IPS-18a (cell line): ENCODE results near the gene ARMC8.

Experiments
- H3K27ac ChIP-seq: one replicate; pipeline ENCODE4 v1.5.1; 2013; ENCODE audit warnings: low read length
- H3K27me3 ChIP-seq: one replicate; pipeline ENCODE4 v1.6.1; 2013; ENCODE audit warnings: mild to moderate bottlenecking, low read length; ENCODE audit not compliant: control insufficient read depth, insufficient read depth
- H3K36me3 ChIP-seq: one replicate; pipeline ENCODE4 v1.6.1; 2013; ENCODE audit warnings: low read depth, low read length; ENCODE audit not compliant: control insufficient read depth
- H3K4me1 ChIP-seq: one replicate; pipeline ENCODE4 v1.6.1; 2013; ENCODE audit warnings: low read depth, low read length; ENCODE audit not compliant: control insufficient read depth
- H3K4me3 ChIP-seq: one replicate; pipeline ENCODE4 v1.5.1; 2013; ENCODE audit warnings: low read length
- H3K9ac ChIP-seq: one replicate; pipeline ENCODE4 v1.6.1; 2013; ENCODE audit warnings: mild to moderate bottlenecking, low read length, moderate library complexity
- H3K9me3 ChIP-seq: one replicate; pipeline ENCODE4 v1.6.1; 2013; ENCODE audit warnings: low read depth, low read length; ENCODE audit not compliant: control insufficient read depth

The ARMC8 gene

GRCh38 chr3:138222942-138223287 is 35.8 kb downstream of the ARMC8 start:
- Histone ChIP-seq H3K9ac (no peak overlapping the region), H3K4me3 (no peak overlapping the region), H3K9me3 (no peaks in the 10 kb centered on the region), H3K27ac (no peak overlapping the region), H3K4me1 (no peaks in the 10 kb centered on the region), H3K36me3 (peaks cover 33% of the 10 kb centered on the region), H3K27me3 (no peaks in the 10 kb centered on the region)

GRCh38 chr3:138227650-138228049 is 40.5 kb downstream of the ARMC8 start:
- H3K36me3 ChIP-seq, result peaks cover 60% of the 10 kb centered on the region
- no peaks in the 10 kb centered on the region for H3K27me3 ChIP-seq
- no peak overlapping the region for H3K9ac ChIP-seq
- H3K4me3 ChIP-seq, result no peak overlapping the region
- no peaks in the 10 kb centered on the region for H3K9me3 ChIP-seq
- no peak overlapping the region for H3K27ac ChIP-seq
- H3K4me1 ChIP-seq, result no peaks in the 10 kb centered on the region

GRCh38 chr3:138230525-138230924 is 43.4 kb downstream of the ARMC8 start:
- Histone ChIP-seq H3K27me3 (no peaks in the 10 kb centered on the region), H3K9me3 (no peaks in the 10 kb centered on the region), H3K27ac (no peak overlapping the region), H3K4me3 (no peak overlapping the region), H3K9ac (no peak overlapping the region), H3K36me3 (peaks cover 47% of the 10 kb centered on the region), H3K4me1 (no peaks in the 10 kb centered on the region)

GRCh38 chr3:138232705-138233364 is 45.7 kb downstream of the ARMC8 start:
- Histone ChIP-seq H3K9me3 (no peaks in the 10 kb centered on the region), H3K27ac (no peak overlapping the region), H3K4me3 (no peak overlapping the region), H3K27me3 (no peaks in the 10 kb centered on the region), H3K36me3 (peaks cover 57% of the 10 kb centered on the region), H3K4me1 (no peaks in the 10 kb centered on the region), H3K9ac (no peak overlapping the region)

GRCh38 chr3:138234401-138235179 is 47.5 kb downstream of the ARMC8 start:
- Histone ChIP-seq H3K27me3 (no peaks in the 10 kb centered on the region), H3K9ac (no peak overlapping the region), H3K9me3 (no peaks in the 10 kb centered on the region), H3K4me3 (no peak overlapping the region), H3K36me3 (peaks cover 59% of the 10 kb centered on the region), H3K27ac (no peak overlapping the region), H3K4me1 (no peaks in the 10 kb centered on the region)

- peaks cover 68% of the 10 kb centered on the region for H3K36me3 ChIP-seq
- no peaks in the 10 kb centered on the region for H3K4me1 ChIP-seq
- no peak overlapping the region for H3K9ac ChIP-seq
- H3K27me3 ChIP-seq, result no peaks in the 10 kb centered on the region
- H3K27ac ChIP-seq, result no peak overlapping the region
- no peaks in the 10 kb centered on the region for H3K9me3 ChIP-seq
- no peak overlapping the region for H3K4me3 ChIP-seq
Observed at GRCh38 chr3:138238711-138239110, 51.6 kb downstream of the ARMC8 start.

GRCh38 chr3:138241061-138241460 is 54.0 kb downstream of the ARMC8 start:
- no peak overlapping the region for H3K9ac ChIP-seq
- no peak overlapping the region for H3K27ac ChIP-seq
- no peaks in the 10 kb centered on the region for H3K27me3 ChIP-seq
- H3K36me3 ChIP-seq, result peaks cover 70% of the 10 kb centered on the region
- no peaks in the 10 kb centered on the region for H3K9me3 ChIP-seq
- no peak overlapping the region for H3K4me3 ChIP-seq
- no peaks in the 10 kb centered on the region for H3K4me1 ChIP-seq

- Histone ChIP-seq H3K9ac (no peak overlapping the region), H3K9me3 (no peaks in the 10 kb centered on the region), H3K4me1 (no peaks in the 10 kb centered on the region), H3K27me3 (no peaks in the 10 kb centered on the region), H3K4me3 (no peak overlapping the region), H3K27ac (no peak overlapping the region), H3K36me3 (peaks cover 65% of the 10 kb centered on the region)
Observed at GRCh38 chr3:138241676-138242075, 54.6 kb downstream of the ARMC8 start.

GRCh38 chr3:138242466-138242865 is 55.4 kb downstream of the ARMC8 start:
- Histone ChIP-seq H3K4me1 (no peaks in the 10 kb centered on the region), H3K36me3 (peaks cover 57% of the 10 kb centered on the region), H3K9ac (no peak overlapping the region), H3K27me3 (no peaks in the 10 kb centered on the region), H3K4me3 (no peak overlapping the region), H3K9me3 (no peaks in the 10 kb centered on the region), H3K27ac (no peak overlapping the region)

GRCh38 chr3:138245026-138245425 is 57.9 kb downstream of the ARMC8 start:
- H3K9ac ChIP-seq, result no peak overlapping the region
- no peaks in the 10 kb centered on the region for H3K9me3 ChIP-seq
- peaks cover 39% of the 10 kb centered on the region for H3K36me3 ChIP-seq
- H3K4me1 ChIP-seq, result no peaks in the 10 kb centered on the region
- no peak overlapping the region for H3K27ac ChIP-seq
- H3K27me3 ChIP-seq, result no peaks in the 10 kb centered on the region
- H3K4me3 ChIP-seq, result no peak overlapping the region

GRCh38 chr3:138249636-138250035 is 62.5 kb downstream of the ARMC8 start:
- Histone ChIP-seq H3K27ac (no peak overlapping the region), H3K36me3 (peaks cover 8% of the 10 kb centered on the region), H3K9me3 (no peaks in the 10 kb centered on the region)

GRCh38 chr3:138253609-138254008 is 66.5 kb downstream of the ARMC8 start:
- Histone ChIP-seq H3K36me3 (no peaks in the 10 kb centered on the region), H3K9me3 (no peaks in the 10 kb centered on the region), H3K27ac (no peak overlapping the region), H3K9ac (no peak overlapping the region), H3K4me1 (no peaks in the 10 kb centered on the region), H3K27me3 (no peaks in the 10 kb centered on the region), H3K4me3 (no peak overlapping the region)

More at GRCh38 chr3:138249636-138250035, 62.5 kb downstream of the ARMC8 start:
- Histone ChIP-seq H3K4me1 (no peaks in the 10 kb centered on the region), H3K27me3 (no peaks in the 10 kb centered on the region), H3K9ac (no peak overlapping the region), H3K4me3 (no peak overlapping the region)
